ENCODE results near the gene PATJ. TPM values are rescaled to one million over a fixed set of nuclear protein-coding genes. Genes with fewer than 3 reads are reported as not detected.
"Not testable (repeated sequence)": the region's sequence is repeated elsewhere in the genome, so short reads cannot be mapped to it uniquely, and the experiment has no call there.

PATJ gene
- total and polyA plus RNA-seq, 5 experiments from 2014 or later: 13.4 to 33.8 (median 17.5) TPM

DNA sequence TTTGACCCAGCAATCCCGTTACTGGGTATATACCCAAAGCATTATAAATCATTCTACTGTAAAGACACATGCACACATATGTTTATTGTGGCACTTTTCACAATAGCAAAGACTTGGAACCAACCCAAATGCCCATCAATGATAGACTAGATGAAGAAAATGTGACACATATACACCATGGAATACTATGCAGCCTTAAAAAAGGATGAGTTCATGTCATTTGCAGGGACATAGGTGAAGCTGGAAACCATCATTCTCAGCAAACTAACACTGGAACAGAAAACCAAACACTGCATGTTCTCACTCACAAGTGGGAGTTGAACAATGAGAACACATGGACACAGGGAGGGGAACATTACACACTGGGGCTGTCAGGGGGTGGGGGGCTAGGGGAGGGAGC is 11.6 kb upstream of the PATJ start:
- POLR2A ChIA-PET, H3K27me3 Mint-ChIP-seq: not testable (repeated sequence)

GRCh38 chr1:61732726-61733125 is 9.6 kb upstream of the PATJ start:
- POLR2A ChIA-PET: interaction anchor here (0.7 kb wide), 1 partner anchor 52 kb away, joined by 4 read pairs; no protein-coding TSS in a partner anchor
- peaks cover 0 to 2% (median 0%) of the 10 kb centered on the region in 5 donors for H3K27me3 Mint-ChIP-seq
- H3K4me3 Mint-ChIP-seq: no peak overlapping the region
- no peaks in the 10 kb centered on the region for H3K9me3 Mint-ChIP-seq
- no peaks in the 10 kb centered on the region for H3K36me3 Mint-ChIP-seq
- H3K4me1 Mint-ChIP-seq: peaks cover 3 to 12% (median 5%) of the 10 kb centered on the region in 4 donors
- H3K27ac Mint-ChIP-seq: no peak overlapping the region
- DNase-seq: no peak
- no peak for ATAC-seq

More for the DNA sequence above, 11.6 kb upstream of the PATJ start:
- not testable (repeated sequence) for H3K27ac Mint-ChIP-seq, H3K4me3 Mint-ChIP-seq, ATAC-seq, H3K36me3 Mint-ChIP-seq, DNase-seq, H3K9me3 Mint-ChIP-seq
- H3K4me1 Mint-ChIP-seq: peaks cover 1 to 11% (median 4%) of the 10 kb centered on the region in 4 donors

GRCh38 chr1:61740751-61741700 is 1.3 kb upstream of the PATJ start:
- POLR2A ChIA-PET: no interaction called here
- Mint-ChIP-seq H3K9me3 (no peaks in the 10 kb centered on the region), H3K4me1 (peaks cover 18 to 37% (median 29%) of the 10 kb centered on the region in 4 donors), H3K27me3 (no peaks in the 10 kb centered on the region), H3K4me3 (peak overlapping the region; percentile 87 to 99 (median 93)), H3K36me3 (no peaks in the 10 kb centered on the region), H3K27ac (peak overlapping the region; percentile 70 to 98 (median 94))
- ATAC-seq (no peak), DNase-seq (no peak)

- Mint-ChIP-seq H3K27ac (peak overlapping the region; percentile 26 to 94 (median 86)), H3K27me3 (no peaks in the 10 kb centered on the region), H3K36me3 (peaks cover 0 to 3% (median 0%) of the 10 kb centered on the region in 3 donors), H3K4me3 (peak overlapping the region; percentile 67 to 98 (median 78)), H3K9me3 (no peaks in the 10 kb centered on the region), H3K4me1 (peaks cover 19 to 40% (median 29%) of the 10 kb centered on the region in 4 donors)
- POLR2A ChIA-PET: interaction anchor here (1.4 to 2.3 kb wide), 3 partner anchors 17 to 665 kb away, joined by 3 to 7 read pairs (median 6); partner anchors contain the start of gene TM2D1
- no peak for ATAC-seq
- peak in 5 of 10 donors; percentile 5 to 21 (median 10) for DNase-seq
These were observed 545 bp downstream of the PATJ start for GRCh38 chr1:61742620-61743430.

- Mint-ChIP-seq H3K4me1 (peaks cover 19 to 40% (median 29%) of the 10 kb centered on the region in 4 donors), H3K4me3 (peak overlapping the region; percentile 67 to 88 (median 78)), H3K36me3 (peaks cover 0 to 3% (median 0%) of the 10 kb centered on the region in 3 donors), H3K27ac (peak overlapping the region; percentile 26 to 94 (median 86)), H3K9me3 (no peaks in the 10 kb centered on the region), H3K27me3 (no peaks in the 10 kb centered on the region)
- ATAC-seq (no peak), DNase-seq (peak in 1 of 10 donors; percentile 5)
- POLR2A ChIA-PET: interaction anchor here (1.4 to 2.3 kb wide), 3 partner anchors 18 to 666 kb away, joined by 3 to 7 read pairs (median 6); partner anchors contain the start of gene TM2D1
These were observed 1.1 kb downstream of the PATJ start for GRCh38 chr1:61743431-61743705.

DNA sequence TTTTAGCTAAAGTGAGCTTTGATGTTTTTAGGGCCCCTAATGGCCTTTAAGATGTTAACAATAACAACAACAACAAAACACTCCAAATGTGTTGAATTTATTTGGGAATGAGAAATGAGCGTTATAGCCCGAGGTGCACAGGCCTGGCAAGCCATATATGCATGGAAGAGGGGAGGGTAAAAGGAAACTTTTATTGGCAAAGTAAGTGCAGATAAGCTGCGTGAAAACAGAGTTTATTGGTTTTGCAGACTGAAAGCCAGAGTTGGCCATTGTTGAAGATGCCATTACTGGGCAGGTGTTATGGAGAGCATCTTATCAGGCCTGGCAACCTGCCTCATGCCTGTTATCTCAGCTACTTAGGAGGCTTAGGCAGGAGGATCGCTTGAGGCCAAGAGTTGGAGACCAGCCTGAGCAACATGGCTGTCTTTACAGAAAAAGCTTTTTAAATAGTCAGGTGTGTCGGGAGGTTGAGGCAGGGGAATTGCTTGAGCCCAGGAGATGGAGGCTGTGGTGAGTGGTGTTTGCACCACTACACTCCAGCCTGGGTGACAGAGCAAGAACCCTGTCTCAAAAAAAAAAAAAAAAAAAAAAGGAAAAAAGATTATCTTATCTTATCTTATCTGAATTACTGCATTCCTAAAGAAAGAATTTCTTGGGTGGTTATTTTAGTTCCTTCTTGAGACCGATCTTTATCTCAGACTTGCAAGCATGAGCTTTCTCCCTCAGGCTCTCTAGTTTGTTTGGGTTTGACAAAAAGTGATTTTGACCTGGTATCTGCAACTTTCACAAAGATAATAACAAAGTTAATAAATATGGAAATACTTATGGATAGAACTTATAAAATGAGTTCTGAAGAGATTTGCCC is 1.7 kb downstream of the PATJ start:
- Mint-ChIP-seq H3K4me1 (peaks cover 19 to 42% (median 29%) of the 10 kb centered on the region in 4 donors), H3K36me3 (peaks cover 0 to 3% (median 0%) of the 10 kb centered on the region in 3 donors), H3K27me3 (no peaks in the 10 kb centered on the region), H3K9me3 (no peaks in the 10 kb centered on the region), H3K27ac (peak overlapping the region; percentile 26 to 94 (median 86)), H3K4me3 (peak overlapping the region; percentile 67 to 88 (median 78))
- POLR2A ChIA-PET: interaction anchor here (0.5 to 2.3 kb wide), 5 partner anchors 15 to 39 kb away, joined by 3 to 7 read pairs (median 5); partner anchors contain the start of gene TM2D1
- DNase-seq (no peak), ATAC-seq (no peak)

DNA sequence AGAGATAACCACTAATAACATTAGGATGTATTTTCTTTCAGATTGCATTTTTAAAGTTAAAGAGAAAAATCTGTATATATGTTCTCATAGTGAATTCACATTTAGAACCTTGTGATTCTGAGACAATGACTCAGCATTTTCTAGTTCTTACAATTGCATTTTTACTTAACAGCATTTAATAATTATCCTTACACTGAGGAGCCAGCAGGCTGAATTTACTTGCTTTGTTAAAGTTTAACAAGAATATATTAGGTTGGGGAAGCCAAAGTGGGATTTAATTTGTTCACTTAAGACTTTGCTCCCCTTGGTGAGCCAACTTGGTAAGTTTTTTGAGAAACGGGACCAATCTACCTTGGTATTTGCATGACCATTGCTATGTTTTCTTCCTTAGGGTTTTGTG is 4.5 kb downstream of the PATJ start:
- ATAC-seq: no peak
- H3K9me3 Mint-ChIP-seq: no peaks in the 10 kb centered on the region
- POLR2A ChIA-PET: no interaction called here
- H3K27ac Mint-ChIP-seq: peak overlapping the region in 2 of 10 donors; percentile 0 to 15
- peaks cover 13 to 38% (median 19%) of the 10 kb centered on the region in 4 donors for H3K4me1 Mint-ChIP-seq
- no peak overlapping the region for H3K4me3 Mint-ChIP-seq
- peaks cover 0 to 3% (median 0%) of the 10 kb centered on the region in 3 donors for H3K36me3 Mint-ChIP-seq
- DNase-seq: no peak
- H3K27me3 Mint-ChIP-seq: no peaks in the 10 kb centered on the region

- H3K4me3 Mint-ChIP-seq: no peak overlapping the region
- H3K27ac Mint-ChIP-seq: no peak overlapping the region
- DNase-seq (no peak), ATAC-seq (no peak)
- no peaks in the 10 kb centered on the region for H3K27me3 Mint-ChIP-seq
- H3K36me3 Mint-ChIP-seq: peaks cover 0 to 4% (median 0%) of the 10 kb centered on the region in 3 donors
- H3K4me1 Mint-ChIP-seq: peaks cover 10 to 33% (median 11%) of the 10 kb centered on the region in 4 donors
- POLR2A ChIA-PET: no interaction called here
- no peaks in the 10 kb centered on the region for H3K9me3 Mint-ChIP-seq
These were observed 6.3 kb downstream of the PATJ start for GRCh38 chr1:61748566-61748965.

DNA sequence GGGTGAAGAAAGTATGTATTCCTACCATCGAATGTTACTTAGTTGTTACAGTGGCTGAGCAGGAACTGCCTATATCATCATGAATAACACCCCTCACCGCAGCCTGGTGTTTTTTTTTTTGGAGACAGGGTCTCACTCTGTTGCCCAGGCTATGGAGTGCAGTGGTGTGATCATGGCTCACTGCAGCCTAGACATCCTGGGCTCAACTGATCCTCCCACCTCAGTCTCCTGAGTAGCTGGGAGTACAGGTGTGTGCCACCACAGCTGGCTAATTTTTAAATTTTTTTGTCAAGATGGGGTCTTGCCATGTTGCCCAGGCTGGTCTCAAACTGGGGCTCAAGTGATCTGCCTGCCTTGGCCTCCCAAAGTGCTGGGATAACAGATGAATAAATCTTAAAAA is 7.3 kb downstream of the PATJ start:
- H3K4me1 Mint-ChIP-seq: peaks cover 3 to 34% (median 12%) of the 10 kb centered on the region in 4 donors
- H3K27ac Mint-ChIP-seq: peak overlapping the region in 2 of 10 donors; percentile 6 to 13
- ATAC-seq: no peak
- no peaks in the 10 kb centered on the region for H3K9me3 Mint-ChIP-seq
- H3K27me3 Mint-ChIP-seq: no peaks in the 10 kb centered on the region
- H3K36me3 Mint-ChIP-seq: peaks cover 0 to 5% (median 0%) of the 10 kb centered on the region in 3 donors
- H3K4me3 Mint-ChIP-seq: no peak overlapping the region
- POLR2A ChIA-PET: no interaction called here
- no peak for DNase-seq

DNA sequence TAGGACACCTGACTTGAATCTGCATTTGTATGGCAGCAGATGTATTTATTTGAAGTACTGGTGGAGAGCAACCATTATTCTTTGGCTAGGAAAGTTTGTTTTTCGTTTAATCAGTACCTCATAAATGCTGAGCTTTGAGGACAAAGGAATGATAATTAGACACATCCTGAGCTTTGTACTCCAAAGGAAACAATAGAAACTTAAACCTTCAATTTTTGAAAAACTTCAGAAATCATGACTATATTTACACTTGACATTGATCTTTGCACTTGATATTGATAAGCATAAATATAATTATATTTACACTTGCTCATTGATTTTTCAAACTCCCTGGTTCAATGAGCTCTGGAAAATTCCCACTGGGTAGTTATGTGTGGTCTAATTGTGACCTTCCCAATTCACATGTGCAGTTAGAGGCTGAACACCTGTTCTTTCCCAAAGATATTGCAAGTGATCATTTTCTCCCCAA is 10.7 kb downstream of the PATJ start:
- no peak for DNase-seq
- POLR2A ChIA-PET: interaction anchor here (0.5 kb wide), 1 partner anchor 30 kb away, joined by 4 read pairs; no protein-coding TSS in a partner anchor
- ATAC-seq: no peak
- no peaks in the 10 kb centered on the region for H3K27me3 Mint-ChIP-seq
- H3K4me1 Mint-ChIP-seq: peaks cover 3 to 36% (median 11%) of the 10 kb centered on the region in 4 donors
- H3K9me3 Mint-ChIP-seq: no peaks in the 10 kb centered on the region
- peak overlapping the region in 1 of 10 donors; percentile 24 for H3K27ac Mint-ChIP-seq
- H3K36me3 Mint-ChIP-seq: peaks cover 0 to 8% (median 0%) of the 10 kb centered on the region in 3 donors
- H3K4me3 Mint-ChIP-seq: no peak overlapping the region

GRCh38 chr1:61753998-61754508 is 11.8 kb downstream of the PATJ start:
- no peaks in the 10 kb centered on the region for H3K9me3 Mint-ChIP-seq

More at GRCh38 chr1:61753998-61754508, 11.8 kb downstream of the PATJ start:
- peak overlapping the region in 2 of 10 donors; percentile 9 to 31 for H3K27ac Mint-ChIP-seq
- H3K4me3 Mint-ChIP-seq: no peak overlapping the region
- H3K27me3 Mint-ChIP-seq: no peaks in the 10 kb centered on the region
- H3K36me3 Mint-ChIP-seq: peaks cover 0 to 14% (median 0%) of the 10 kb centered on the region in 3 donors
- DNase-seq (no peak), ATAC-seq (no peak)
- H3K4me1 Mint-ChIP-seq: peaks cover 7 to 39% (median 12%) of the 10 kb centered on the region in 4 donors
- POLR2A ChIA-PET: interaction anchor here (0.7 kb wide), 1 partner anchor 627 kb away, joined by 4 read pairs; no protein-coding TSS in a partner anchor
